ENCODE results near the gene BBOX1.
A peak's percentile ranks its signal among the peaks of the same experiment; 100 is the strongest.

BBOX1 gene

GRCh38 chr11:27025957-27026733 lies 14.5 kb upstream of the BBOX1 start:
- no peak for DNase-seq

- DNase-seq = no peak
Measured at GRCh38 chr11:27028561-27028965, 12.1 kb upstream of the BBOX1 start.

- no peak for DNase-seq
Measured at GRCh38 chr11:27029966-27030365, 10.6 kb upstream of the BBOX1 start.

- no peak for DNase-seq
Measured at GRCh38 chr11:27031754-27032153, 8.9 kb upstream of the BBOX1 start.

- no peak for DNase-seq
Measured at GRCh38 chr11:27039873-27040272, 742 bp upstream of the BBOX1 start.

GRCh38 chr11:27041141-27041899 lies 705 bp downstream of the BBOX1 start:
- DNase-seq = peak; percentile 45

GRCh38 chr11:27046956-27047355 lies 6.3 kb downstream of the BBOX1 start:
- DNase-seq = no peak

GRCh38 chr11:27052668-27053067 lies 12.1 kb downstream of the BBOX1 start:
- no peak for DNase-seq

- DNase-seq = no peak
Measured at GRCh38 chr11:27055065-27055682, 14.6 kb downstream of the BBOX1 start.

- no peak for DNase-seq
Measured at GRCh38 chr11:27057091-27057780, 16.6 kb downstream of the BBOX1 start.

GRCh38 chr11:27058456-27058855 lies 17.8 kb downstream of the BBOX1 start:
- no peak for DNase-seq

GRCh38 chr11:27059431-27059830 lies 18.8 kb downstream of the BBOX1 start:
- no peak for DNase-seq

- no peak for DNase-seq
Measured at GRCh38 chr11:27060816-27061460, 20.3 kb downstream of the BBOX1 start.

- DNase-seq = no peak
Measured at GRCh38 chr11:27061461-27061821, 20.8 kb downstream of the BBOX1 start.

GRCh38 chr11:27064086-27064485 lies 23.5 kb downstream of the BBOX1 start:
- no peak for DNase-seq

GRCh38 chr11:27075192-27075591 lies 34.6 kb downstream of the BBOX1 start:
- no peak for DNase-seq

GRCh38 chr11:27075655-27076054 lies 35.0 kb downstream of the BBOX1 start:
- no peak for DNase-seq

GRCh38 chr11:27076121-27076589 lies 35.5 kb downstream of the BBOX1 start:
- DNase-seq = no peak

GRCh38 chr11:27081056-27081455 lies 40.4 kb downstream of the BBOX1 start:
- no peak for DNase-seq

- no peak for DNase-seq
Measured at GRCh38 chr11:27083241-27083640, 42.6 kb downstream of the BBOX1 start.

- no peak for DNase-seq
Measured at GRCh38 chr11:27083782-27084181, 43.2 kb downstream of the BBOX1 start.

GRCh38 chr11:27084518-27084917 lies 43.9 kb downstream of the BBOX1 start:
- DNase-seq = no peak

- no peak for DNase-seq
Measured at GRCh38 chr11:27085111-27085510, 44.5 kb downstream of the BBOX1 start.
